GM19099 (cell line): ENCODE results near the gene PIP5KL1.

ENCODE experiments used
- POLR2A ChIP-seq: IDR thresholded peaks from 3 replicates; pipeline ENCODE4 v1.6.1; 2011; ENCODE audit warnings: low read depth; ENCODE audit not compliant: insufficient read length; ENCODE audit errors: extremely low read depth

PIP5KL1 gene

DNA sequence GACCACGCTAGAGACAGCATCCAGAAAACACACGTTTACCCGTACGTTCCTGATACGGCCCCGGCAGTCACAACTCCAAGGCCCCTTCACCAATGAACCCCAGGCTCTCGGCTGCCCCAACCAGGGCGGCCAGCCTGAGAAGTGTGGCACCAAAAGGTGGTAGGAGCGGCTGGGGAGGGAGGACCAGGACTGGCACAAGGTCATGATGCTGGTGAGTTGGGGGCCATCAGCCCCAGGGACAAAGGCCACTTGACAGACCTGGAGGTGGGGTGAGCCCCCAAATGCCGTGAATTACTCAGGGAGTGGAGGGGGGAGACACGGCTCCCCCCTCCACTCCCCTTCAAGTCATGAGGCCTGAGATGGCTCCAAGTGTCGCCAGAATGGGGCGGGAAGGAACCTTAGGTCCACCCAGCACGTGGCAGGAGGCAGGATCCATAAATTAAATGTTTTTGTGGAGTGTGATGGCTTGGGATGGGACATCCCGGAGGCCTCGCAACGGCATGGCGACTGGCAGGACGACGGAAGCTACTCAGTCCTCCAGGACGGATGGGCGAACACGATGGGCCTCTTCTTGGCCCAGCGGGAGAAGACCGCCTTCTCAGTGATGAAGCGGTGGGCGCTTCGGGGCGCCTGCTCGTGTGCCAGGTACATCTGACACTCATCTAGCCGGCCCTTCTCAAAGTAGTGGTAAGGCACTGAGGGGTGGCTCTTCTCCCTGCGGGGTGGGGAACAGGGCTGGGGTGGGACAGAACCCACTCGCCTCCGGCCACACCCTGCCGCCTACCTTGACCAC lies 22.5 kb downstream of the PIP5KL1 start:
- no peak for TF ChIP-seq POLR2A

GRCh38 chr9:127905788-127906191 lies 24.8 kb downstream of the PIP5KL1 start:
- TF ChIP-seq POLR2A: no peak

DNA sequence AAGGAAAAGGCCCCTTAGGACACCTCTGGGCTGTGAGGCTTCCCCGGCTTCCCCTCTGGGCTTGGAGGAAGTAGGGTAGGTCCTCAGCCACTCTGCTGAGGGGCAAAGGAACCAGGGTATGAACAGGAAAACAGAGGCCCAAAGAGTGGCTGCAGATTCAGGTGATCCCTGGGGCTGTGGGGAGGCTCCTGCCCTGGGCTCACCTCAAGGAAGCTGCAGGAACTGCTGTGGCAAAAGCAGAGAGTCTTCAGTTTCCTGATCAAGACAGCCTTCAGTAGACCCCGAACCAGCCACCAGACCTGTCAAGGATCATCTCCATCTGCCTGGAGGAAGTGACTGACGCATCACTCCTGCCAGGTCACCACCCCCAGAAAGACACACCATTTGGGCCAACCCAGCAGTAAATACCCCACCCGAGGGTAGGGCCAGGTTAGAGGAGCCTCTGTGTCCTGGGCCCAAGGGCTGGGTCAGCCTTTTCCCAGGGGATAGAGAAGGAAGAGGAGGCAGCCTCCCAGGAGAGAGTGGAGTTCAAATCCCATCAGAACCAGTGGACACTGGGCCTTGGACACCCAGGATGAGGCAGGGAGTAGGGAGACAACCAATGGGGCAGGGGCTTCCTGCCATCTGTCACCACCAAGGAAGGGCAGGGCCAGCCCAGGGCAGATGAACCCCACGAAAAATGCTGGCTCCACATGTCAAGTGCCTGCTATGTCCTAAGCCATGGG lies 25.4 kb downstream of the PIP5KL1 start:
- peak; percentile 35 for TF ChIP-seq POLR2A

DNA sequence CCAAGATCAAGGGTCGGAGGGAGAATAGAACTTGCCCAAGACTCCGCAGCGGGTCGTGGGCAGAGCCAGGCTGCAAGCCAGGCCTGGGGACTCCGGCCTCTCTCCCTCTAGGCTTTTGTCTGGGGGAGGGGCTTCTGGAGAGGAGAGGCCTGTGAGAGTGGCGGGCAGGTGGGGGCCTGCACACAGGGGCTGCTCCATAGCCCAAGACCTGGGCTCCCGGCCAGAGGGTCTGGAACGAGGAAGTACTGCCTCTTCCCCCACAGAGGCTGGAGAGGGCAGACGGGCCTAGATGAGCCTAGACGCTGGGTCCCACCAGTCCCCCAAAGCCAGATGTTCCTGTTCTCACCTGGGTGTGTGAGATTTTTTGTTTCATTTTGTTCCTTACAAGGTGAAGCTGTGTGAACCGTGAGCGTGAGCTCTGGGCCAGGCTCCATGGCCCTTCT lies 26.0 kb downstream of the PIP5KL1 start:
- no peak for TF ChIP-seq POLR2A

DNA sequence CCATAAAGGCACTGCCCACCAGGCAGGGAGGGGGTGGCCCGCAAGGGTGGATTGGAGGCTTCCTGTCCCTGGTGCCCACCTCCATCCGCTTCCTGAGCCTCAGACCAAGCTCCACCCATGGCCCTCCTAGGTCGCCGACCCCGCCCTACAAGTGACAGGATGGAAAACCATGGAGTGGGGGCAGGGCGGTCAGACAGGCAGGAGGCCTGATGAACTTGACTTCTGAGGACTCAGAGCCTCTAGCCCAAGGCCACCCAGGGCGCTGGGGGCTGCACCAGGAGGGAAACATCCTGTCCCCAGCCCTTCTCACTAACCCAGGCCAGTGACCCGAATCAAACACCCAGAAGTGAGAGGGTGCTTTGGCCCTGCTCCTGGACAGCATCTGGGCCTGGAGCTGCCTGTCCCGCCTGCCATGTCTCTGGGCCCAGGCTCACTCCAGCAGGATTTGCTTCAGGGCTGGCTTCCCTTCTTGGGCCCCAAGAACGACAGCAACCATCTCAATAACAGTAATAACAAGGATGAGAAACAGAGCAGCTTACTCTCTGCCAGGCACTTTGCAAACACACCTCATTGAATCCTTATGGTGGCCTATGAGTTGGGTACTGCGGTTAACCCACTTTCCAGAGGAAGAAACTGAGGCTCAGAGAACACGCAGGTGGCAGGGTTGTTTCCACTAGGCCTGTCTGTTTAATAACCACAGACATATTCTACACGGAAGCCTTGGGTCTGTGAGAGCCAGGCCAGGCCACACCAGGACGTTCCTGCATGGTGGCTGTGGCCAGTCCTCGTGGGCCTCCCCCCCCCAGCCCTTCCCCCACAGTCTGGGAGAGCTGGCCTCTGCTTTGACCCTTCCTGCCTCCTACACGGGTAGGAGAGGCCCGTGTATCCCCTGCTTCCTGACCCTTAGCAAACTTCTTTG lies 26.8 kb downstream of the PIP5KL1 start:
- peak; percentile 57 for TF ChIP-seq POLR2A

- peak; percentile 68 for TF ChIP-seq POLR2A
Measured at GRCh38 chr9:127899128-127899943, 31.2 kb downstream of the PIP5KL1 start, which contains the start of gene ST6GALNAC6. Gene ST6GALNAC6 (minus strand): TSS chr9:127899603. CDS start chr9:127897981, 1,622 bp downstream.

DNA sequence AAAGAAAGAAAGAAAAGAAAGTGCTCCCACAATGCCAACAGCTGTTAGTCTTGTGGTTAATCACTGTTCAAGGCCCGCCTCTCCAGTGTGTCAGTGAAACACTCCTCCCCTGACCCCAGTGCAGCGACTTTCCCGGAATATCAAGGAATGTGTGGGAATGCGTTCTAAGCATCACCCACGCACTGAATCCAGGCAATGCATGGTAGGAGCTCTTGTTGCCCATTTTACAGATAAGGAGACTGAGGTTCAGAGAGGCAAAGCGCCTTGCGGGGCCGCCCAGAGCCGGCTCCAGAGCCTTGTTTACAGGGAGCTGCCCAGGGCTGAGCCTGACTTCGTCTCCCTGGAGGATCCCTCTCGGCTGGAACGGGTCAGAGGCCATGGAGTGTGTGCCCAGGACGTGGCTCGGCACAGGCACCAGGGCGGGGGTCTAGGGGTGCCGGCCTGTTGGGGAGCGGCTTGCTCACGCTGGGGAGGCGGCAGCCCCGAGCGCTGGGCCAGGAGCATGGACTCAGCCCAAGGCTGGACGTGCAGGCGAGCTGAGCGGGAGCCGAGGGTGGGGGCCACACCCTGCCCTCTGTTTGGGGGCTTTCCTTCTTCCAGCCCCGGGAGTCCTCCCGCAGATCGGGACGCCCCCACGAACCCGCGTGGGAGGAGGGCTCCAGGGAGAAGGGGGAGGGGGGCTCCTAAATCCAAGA lies 32.0 kb downstream of the PIP5KL1 start:
- no peak for TF ChIP-seq POLR2A

DNA sequence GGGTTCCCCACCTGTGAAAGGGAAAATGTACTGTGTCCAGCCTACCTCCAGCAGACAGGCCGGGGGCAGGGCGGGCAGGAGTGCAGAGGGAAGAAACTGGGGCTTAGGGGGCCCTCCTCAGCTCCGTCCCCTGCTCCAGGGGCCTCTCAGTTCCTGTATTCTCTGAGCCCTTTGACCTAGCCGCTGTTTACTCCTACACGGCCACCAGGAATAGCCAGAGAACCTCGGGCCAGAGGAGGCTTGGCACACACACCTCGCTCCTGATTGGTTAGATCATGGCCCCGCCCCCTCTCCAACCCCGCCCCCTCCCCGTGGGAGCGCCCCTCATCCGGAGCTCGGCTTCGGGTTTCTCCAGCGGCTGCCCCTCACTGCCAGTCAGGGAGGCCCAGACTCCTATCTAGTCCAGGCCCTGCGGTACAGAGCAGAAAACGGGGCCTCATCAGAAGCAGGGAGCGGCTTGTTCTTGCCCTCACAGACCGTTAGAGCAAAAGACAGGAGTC lies 33.3 kb downstream of the PIP5KL1 start:
- no peak for TF ChIP-seq POLR2A

DNA sequence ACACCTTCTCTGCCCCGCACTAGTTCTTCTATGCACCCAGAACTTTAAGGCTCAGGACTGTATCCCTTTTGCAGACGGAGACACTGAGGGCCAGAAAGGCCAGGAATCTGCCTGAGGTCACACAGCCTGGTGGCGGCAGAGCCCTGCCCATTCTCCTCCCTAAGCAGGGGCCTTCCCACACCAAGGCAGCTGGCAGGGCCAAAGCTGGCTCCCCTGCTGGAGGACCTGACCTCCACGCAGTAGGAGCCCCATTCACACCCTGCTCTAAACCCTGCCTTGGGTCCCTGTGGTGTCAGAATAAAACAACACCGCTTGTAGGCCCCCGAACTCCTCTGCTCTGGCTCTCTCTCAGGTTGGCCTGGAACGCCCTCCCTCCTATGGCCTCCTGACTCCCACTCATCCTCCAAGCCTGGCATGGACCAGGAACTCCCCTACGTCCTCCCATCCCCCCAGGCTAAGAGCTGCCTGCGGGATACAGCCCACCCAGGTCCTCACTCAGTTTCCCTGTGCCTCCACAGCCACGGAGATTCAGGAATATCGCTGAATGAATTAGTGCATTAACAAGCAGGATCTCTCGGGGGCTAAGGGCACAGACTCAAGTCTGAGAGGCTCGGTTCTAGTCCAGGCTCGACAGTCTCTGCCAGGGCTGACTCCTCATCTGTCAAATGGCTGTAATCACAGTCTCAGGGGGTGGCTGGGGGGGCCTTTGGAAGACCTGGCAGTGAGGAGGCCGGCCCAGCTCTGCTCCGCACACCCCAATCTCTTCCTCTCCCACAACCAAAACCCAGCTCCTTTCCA lies 34.0 kb downstream of the PIP5KL1 start:
- TF ChIP-seq POLR2A: no peak

- no peak for TF ChIP-seq POLR2A
Measured at GRCh38 chr9:127895811-127896210, 34.8 kb downstream of the PIP5KL1 start.

- TF ChIP-seq POLR2A: no peak
Measured at GRCh38 chr9:127893392-127893791, 37.2 kb downstream of the PIP5KL1 start.

DNA sequence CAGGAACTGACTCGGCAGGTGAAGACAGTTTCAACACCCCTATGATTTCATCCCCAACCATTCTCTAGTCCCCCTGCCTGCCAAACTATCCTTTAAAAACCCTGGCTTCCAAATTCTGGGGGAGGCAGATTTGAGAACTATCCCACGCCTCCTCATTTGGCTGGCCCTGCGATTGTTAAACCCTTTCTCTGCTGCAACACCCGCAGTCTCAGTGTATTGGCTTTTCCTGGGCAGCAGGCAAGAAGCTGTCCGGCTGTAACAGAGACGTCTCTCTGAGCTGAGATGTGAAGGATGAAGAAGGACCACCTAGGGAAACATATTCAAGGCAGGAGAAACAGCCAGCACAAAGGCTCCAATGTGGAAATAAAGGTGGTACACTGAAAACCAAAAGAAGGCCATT lies 37.7 kb downstream of the PIP5KL1 start:
- no peak for TF ChIP-seq POLR2A

DNA sequence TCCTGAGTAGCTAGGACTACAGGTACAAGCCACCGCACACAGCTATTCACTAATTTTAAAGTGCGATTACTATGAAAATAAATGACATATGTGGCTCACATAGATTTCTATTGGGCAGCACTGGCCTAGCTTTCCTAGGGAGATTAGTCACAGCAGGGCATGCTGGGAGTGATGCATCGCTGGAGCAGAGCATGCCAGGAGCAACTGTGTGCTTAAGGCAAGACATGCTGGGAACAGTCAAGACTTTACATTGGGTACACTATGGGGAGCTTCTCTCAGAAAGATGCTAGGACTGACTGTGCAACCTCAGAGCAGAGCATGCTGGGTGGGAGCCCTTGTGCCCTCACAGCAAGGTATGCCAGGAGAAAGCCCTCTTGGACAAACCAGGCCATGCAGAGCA lies 40.5 kb downstream of the PIP5KL1 start:
- TF ChIP-seq POLR2A: no peak
